Measurements from ENCODE around the gene IQCB1.
"Not testable (repeated sequence)": the region's sequence is repeated elsewhere in the genome, so short reads cannot be mapped to it uniquely, and the experiment has no call there.

The IQCB1 gene

DNA sequence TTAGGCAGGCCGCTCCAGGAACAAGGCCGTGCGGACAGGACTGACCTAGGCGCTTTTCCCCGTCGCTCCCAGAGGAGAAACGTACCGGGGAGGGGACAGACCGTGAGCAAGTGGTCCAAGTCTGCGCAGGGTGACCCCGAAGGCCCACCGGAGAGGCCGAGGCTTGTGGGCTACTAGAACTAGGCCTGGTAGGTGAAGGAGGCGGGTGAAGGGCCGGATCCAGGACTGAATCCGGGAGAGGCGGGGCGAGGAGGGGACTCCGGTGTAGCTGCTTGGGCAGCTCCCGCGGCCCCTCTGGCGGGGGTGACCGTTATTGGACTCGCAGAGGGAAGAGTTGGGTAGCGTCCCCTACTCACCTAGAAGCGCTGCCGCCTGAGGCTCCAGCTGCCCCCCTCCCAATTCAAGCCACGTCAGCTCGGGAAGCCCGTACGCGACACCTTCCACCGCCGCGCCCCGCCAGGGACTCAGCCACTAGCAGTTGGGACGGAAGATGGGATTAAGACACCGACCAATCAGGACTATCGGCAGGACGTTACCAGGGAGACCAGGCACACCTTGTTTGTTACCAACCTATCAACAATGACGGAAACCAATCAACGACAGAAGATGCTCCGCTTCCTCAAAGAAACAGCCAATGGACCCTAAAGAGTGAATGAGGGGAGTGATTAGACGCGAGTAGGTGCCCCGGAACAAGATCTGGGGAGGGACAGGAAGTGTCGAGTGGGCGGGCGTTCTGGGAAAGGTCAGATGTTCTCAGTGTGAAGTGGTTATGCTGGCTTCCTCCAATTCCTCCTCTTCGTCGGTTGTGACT, 85.4 kb downstream of the IQCB1 start, which contains the start of gene GOLGB1:
Gene GOLGB1, minus strand, starts transcription at position 466 of the 811 bp plus-strand sequence. CDS start 18,770 bp downstream, outside the sequence.
- in situ Hi-C loops (cut with HindIII; ENCODE audit: low sequenced_read_pairs) = no loop called here

DNA sequence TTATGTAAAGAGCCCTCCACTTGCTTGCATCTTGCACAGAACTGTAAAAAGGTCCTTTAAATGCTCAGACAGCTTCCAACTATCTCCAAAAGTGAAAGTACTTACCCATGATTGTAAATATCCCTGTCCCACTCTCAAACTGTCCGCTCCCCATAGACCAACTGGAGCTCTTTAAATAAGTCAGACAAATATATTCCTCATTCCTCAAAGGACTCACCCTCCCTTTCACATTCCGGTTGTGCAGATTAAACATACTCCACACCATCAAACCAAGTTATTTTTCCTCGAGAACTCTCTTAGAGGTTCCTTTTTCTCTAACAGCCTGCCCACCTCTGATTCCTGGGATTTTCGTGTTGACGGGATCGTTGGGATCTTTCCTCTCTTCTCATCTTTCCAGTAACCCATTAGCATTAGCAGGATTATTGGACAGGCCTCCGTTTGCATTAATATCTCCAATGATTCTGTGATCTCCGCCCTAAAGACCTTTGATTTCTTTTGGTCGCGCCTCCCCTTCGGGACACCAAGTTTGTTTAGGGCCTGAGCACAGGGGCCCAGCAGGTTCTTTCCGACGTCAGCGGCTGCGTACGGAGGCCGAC, 86.1 kb downstream of the IQCB1 start:
- in situ Hi-C loops (cut with HindIII; ENCODE audit: low sequenced_read_pairs) = no loop called here

DNA sequence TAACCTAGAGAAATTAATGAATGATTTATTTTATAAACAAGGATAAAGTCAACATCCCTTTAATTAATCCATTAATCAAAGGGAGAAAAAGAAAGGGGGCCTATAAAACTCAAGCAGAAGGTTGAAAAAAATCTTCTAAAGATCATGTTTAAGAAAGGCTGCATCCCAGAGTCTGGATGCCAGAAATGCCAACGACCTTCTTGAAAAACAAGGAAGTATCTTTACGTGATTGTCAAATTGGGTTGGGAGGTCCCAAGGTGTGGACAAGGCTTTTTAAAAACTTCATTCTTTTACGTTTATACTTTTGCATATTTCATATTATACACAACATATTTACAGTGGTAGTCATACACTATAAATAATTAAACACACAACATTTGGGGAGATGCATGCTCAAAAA, 86.9 kb downstream of the IQCB1 start:
- in situ Hi-C loops (cut with HindIII; ENCODE audit: low sequenced_read_pairs) = no loop called here

DNA sequence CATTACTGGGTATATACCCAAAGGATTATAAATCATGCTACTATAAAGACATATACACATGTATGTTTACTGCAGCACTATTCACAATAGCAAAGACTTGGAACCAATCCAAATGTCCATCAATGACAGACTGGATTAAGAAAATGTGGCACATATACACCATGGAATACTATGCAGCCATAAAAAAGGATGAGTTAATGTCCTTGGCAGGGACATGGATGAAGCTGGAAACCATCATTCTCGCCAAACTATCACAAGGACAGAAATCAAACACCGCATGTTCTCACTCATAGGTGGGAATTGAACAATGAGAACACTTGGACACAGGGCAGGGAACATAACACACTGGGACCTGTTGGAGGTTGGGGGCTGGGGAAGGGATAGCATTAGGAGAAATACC, 91.8 kb downstream of the IQCB1 start:
- in situ Hi-C loops (cut with HindIII; ENCODE audit: low sequenced_read_pairs) = not testable (repeated sequence)

DNA sequence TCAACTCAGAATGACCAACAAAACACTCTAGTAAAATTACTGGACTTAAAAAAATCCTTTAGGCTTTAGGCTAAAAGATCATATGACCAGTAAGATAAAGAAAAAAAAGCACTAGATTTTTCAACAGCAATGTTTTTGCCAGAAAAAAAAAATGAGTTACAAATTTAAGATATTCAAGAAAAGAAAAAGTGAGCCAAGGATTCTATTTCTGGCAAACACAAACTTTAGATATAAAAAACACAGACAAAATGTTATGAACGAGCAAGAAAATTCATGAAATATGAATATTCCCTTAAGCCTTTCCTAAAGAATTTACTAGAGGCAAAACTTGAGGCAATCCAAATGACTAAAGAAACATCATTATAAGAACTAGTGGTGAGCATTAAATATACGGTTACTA, 94.0 kb downstream of the IQCB1 start:
- in situ Hi-C loops (cut with HindIII; ENCODE audit: low sequenced_read_pairs) = no loop called here

DNA sequence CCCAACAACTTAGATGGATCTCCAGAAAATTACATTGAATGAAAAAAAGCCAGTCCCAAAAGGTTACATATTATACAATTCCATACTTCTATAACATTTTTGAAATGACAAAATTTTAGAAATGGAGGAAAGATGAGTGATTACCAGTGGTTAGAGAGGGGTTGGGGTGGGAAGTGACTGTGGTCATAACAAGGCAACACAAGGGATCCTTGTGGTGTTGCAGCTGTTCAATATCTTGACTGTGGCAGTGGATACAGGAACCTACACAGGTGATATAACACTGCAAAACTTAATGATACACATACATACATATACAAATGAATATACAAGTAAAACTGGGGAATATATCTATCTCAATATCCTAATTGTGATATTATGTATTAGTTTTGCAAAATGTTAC, 95.0 kb downstream of the IQCB1 start:
- in situ Hi-C loops (cut with HindIII; ENCODE audit: low sequenced_read_pairs) = no loop called here

DNA sequence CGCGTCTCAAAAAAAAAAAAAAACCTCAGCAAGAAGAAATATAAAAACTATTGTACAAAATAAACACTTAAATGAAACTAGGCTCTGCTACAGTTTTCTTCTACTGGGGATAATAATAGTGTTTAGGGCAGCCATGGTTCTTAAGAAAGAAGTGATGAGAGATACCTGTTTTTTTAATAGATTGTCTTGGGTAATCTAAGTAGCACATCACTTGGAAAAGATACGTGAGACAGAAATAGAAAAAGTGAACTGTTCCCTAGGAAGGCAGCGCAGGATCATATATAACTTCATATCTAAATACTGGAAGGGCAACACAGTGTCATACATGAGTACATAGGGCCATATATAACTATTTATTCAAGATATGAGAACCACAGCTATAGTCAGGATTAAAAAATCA, 97.2 kb downstream of the IQCB1 start:
- in situ Hi-C loops (cut with HindIII; ENCODE audit: low sequenced_read_pairs) = no loop called here

DNA sequence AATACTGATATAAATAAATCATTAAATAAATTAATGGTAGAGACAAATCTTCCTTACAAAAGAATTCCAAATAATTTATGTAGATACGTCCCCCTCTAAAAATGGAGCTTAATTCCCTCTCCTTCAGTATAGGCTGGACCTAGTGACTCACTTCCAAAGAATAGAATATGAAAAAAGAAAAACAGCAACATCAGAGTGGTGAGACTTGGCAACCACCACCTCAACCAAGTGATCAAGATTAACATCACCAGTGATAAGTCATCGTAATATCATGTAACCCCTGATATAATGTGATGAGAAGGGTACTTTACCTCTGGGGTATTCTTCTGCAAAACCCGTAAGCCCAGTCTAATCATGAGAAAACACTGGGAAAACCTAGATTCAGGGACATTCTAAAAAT, 98.7 kb downstream of the IQCB1 start:
- in situ Hi-C loops (cut with HindIII; ENCODE audit: low sequenced_read_pairs) = no loop called here

DNA sequence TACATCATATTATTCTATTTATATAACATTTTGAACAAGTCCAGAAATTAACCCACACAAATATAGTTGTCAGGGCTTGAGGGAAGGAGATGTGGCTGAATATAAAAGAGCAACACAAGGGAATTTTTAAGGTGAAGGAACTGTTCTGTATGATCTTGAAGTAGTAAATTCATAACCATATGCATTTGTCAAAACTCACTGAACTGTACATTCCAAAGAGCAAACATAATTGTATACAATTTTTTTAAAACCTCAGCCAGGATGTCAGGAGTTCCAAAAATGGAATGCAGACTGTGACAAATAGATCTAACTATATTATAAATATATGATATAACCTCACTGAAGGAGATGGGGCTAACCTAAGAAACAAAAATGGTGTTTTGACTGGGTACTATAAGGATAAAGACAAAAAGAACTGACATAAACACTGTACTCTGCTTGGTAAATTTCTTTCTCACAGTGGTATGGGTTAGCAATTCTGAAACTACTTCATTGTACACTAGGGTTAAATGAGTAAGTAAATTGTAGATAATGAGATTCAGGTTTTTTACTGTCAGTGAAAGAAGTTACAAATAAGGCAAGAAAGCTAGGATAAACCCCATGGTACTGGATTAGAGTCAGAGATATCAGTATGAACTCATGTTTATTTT, 99.7 kb downstream of the IQCB1 start:
- in situ Hi-C loops (cut with HindIII; ENCODE audit: low sequenced_read_pairs) = no loop called here

DNA sequence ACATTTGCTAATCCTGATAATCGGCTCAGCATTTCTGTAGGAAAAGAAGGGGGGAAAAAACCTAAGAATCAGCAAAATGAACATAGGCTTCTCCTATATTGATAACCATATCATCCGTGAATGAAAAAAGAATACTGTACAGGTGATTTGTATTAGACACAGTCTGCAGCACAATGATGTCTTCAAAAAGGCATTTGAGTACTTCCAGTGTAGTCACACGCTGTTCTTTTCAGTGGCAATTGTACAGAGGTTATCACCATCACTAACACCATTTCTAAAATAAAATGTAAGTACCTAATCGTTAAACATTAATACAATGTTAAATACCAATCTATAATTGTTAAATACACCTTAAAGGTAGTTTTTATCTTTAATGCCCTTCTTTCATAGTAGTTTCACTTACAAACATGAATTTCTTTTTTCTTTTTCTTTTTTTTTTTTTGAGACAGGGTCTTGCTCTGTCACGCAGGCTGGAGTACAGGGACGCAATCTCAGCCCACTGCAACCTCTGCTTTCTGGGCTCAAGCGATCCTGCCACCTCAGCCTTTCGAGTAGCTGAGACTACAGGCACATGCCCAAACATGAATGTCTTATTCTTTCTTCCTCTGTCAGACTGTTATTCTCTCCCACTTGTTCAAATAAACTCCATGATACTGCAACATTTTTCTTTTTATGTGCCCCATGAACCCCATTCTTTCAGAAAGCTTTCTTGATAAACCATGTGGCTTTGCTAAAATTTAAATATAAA, 103.7 kb downstream of the IQCB1 start:
- in situ Hi-C loops (cut with HindIII; ENCODE audit: low sequenced_read_pairs) = no loop called here

DNA sequence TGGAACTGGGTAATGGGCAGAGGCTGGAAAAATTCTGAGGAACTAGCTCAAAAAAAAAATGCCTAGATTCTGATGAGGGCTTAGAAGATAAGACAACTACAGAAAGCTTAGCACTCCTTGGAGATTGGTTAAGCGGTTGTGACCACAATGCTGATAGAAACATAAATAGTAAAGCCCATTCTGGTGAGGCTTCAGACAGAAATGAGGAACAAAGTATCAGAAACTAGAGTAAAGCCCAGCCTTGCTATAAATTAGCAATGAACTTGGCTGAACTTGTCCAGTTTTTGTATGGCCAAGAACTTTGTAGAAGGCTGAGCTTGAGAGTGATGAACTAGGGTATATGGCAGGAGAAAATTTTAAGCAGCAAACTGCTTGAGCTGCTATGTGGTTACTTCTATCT, 110.7 kb downstream of the IQCB1 start:
- in situ Hi-C loops (cut with HindIII; ENCODE audit: low sequenced_read_pairs) = no loop called here

DNA sequence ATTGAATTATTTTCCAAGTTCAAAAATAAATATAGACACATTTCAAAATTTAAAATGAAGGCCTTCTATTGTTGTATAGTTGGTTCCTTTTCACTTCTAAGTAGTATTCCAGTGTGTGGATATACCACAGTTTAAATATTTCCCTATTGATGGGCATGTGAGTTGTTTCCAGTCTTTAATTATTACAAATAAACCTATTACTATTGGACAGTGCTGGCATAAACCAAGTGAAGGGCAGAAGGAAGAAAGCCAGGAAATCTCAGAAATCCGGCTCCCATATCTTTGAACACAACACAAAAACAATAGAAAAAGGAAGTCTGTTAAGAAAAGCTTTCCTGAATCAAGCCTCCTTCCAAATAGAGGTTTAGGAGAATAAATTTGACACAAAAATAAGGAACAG, 111.4 kb downstream of the IQCB1 start:
- in situ Hi-C loops (cut with HindIII; ENCODE audit: low sequenced_read_pairs) = no loop called here

DNA sequence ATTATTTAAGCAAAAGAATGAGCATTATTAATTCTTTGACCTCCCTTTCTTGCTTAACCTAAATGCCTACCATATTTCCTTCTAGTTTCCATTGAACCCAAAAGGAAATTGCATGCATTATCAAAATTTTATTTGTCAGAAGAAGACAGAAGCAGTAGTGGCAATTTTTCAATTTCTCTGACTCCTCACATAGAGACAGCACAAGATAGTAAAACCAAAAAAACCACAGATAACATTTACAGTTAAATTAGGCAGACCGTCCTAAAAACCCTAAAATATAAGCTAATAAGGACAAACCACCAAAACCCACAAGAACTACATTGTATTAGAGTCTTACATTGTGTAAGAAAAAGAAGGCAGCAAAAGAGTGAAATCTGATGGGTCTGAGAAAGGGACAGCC, 112.4 kb downstream of the IQCB1 start:
- in situ Hi-C loops (cut with HindIII; ENCODE audit: low sequenced_read_pairs) = no loop called here

DNA sequence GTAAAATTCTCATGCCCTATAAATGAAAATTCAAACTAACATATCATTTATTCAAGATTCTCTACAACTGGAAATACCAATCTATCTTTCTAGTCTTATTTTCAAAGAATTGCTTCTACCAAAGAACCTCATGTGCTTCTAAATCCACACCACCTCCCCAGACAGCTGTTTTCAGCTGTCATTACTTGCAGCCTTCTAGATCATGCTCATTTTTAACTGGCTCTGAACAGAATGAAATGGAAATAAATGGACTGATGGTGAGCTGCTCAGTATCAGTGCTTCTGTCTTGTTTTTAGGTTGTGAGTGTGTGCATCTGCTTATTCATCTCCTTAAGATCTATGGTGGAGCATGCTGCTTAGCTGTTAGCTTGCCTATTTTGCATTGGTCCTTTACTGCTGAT, 114.7 kb downstream of the IQCB1 start:
- in situ Hi-C loops (cut with HindIII; ENCODE audit: low sequenced_read_pairs) = no loop called here
